GM12872 (cell line): ENCODE data around the gene ELFN2.

Experiments used
- CTCF ChIP-seq: IDR thresholded peaks from 3 replicates; pipeline ENCODE4 v1.5.1; 2011; ENCODE audit warnings: low read depth, mild to moderate bottlenecking, low read length, moderate library complexity; ENCODE audit not compliant: insufficient read depth

Gene ELFN2

GRCh38 chr22:37320726-37321677, 106.3 kb downstream of the ELFN2 start:
- TF ChIP-seq CTCF, result no peak

- no peak for TF ChIP-seq CTCF
These were observed 107.8 kb downstream of the ELFN2 start for GRCh38 chr22:37319469-37319868.

GRCh38 chr22:37318364-37319109, 108.7 kb downstream of the ELFN2 start:
- TF ChIP-seq CTCF, result no peak
